ENCODE results near the gene SH3BP4. TPM values are rescaled to one million over a fixed set of nuclear protein-coding genes. Genes with fewer than 3 reads are reported as not detected.

Gene SH3BP4
- total RNA-seq, 4 donors from 2014 or later, result 29.3 to 63.0 (median 42.9) TPM

DNA sequence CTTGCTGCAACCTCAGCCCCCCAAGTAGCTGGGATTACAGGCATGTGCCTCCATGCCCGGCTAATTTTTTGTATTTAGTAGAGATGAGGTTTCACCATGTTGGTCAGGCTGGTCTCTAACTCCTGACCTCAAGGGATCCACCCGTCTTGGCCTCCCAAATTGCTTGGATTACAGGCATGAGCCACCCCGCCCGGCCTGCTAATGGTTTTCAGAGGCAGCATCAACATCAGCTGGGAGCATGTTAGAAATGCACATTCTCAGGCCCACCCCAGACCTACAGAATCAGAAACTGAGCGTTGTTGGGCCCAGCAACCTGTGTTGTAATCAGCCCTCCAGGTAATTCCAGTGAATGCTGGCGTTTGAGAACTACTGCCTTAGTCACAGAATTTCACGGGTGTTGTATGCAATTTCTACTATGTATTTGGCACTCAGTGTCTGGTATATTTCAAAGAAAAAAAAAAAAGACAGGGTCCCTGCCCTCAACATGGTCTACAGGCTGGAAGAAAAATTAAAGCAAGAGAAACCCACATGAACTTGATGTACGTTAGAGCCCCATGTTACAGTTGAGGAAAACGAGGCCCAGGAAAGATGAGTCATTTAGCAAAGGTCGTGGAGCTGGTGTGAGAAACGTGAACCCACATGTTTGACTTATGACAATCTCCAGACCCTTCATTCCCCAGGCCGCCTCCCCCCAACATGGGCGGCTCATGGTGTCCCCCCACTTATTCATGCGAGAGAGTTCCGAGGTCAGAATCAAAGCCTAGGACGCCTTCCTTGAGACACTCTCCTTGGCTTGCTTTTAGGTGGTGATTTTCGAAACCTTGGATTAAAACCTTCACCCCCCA is 35.3 kb downstream of the SH3BP4 start:
- Histone ChIP-seq H3K27ac (no peak overlapping the region), H3K36me3 (no peaks in the 10 kb centered on the region), H3K27me3 (no peaks in the 10 kb centered on the region), H3K4me3 (no peak overlapping the region), H3K4me1 (peaks cover 0 to 59% (median 12%) of the 10 kb centered on the region in 3 donors), H3K9me3 (no peaks in the 10 kb centered on the region)
- TF ChIP-seq POLR2A (IDR thresholded peaks at IDR 0.05) (no peak), EP300 (IDR thresholded peaks at IDR 0.05) (no peak), CTCF (IDR thresholded peaks at IDR 0.05) (no peak), POLR2AphosphoS5 (IDR thresholded peaks at IDR 0.05) (no peak)
- ATAC-seq, result no peak
- WGBS, 2 donors (ENCODE audit: low coverage in 1 of 2), result 93 to 97% methylated on average over 5 to 13 of the region's 17 CpGs

- no peak overlapping the region for H3K27ac ChIP-seq
- no peak for TF ChIP-seq POLR2A (IDR thresholded peaks at IDR 0.05)
- TF ChIP-seq POLR2AphosphoS5 (IDR thresholded peaks at IDR 0.05), result no peak
- TF ChIP-seq EP300 (IDR thresholded peaks at IDR 0.05), result no peak
- TF ChIP-seq CTCF (IDR thresholded peaks at IDR 0.05), result no peak
- ATAC-seq, result no peak
- no peaks in the 10 kb centered on the region for H3K36me3 ChIP-seq
- H3K4me3 ChIP-seq, result no peak overlapping the region
- 97 to 100% methylated on average over 2 to 3 of the region's 7 CpGs for WGBS, 2 donors (ENCODE audit: low coverage in 1 of 2)
- H3K27me3 ChIP-seq, result no peaks in the 10 kb centered on the region
- no peaks in the 10 kb centered on the region for H3K9me3 ChIP-seq
- H3K4me1 ChIP-seq, result peaks cover 0 to 59% (median 6%) of the 10 kb centered on the region in 3 donors
Observed at GRCh38 chr2:234987754-234988153, 35.9 kb downstream of the SH3BP4 start.

DNA sequence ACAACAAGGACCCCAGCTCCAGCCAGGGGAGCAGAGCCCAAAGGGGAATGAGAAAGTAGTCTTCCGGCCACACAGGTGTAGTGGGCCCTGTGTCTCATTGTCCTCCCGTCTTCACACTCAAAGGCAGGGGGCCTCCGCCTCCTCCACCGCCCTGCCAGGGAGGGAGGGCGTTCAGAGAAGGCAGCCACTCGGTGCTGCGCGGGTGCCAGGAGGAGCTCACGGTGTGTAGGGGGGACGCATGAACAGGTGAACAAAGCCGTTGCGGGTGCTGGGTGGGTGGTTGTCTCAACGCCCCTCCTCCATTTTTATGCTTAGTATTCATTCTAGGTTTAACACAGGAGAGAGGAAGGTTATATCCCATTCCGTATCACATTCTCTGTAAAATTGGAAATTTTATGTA is 36.7 kb downstream of the SH3BP4 start:
- Histone ChIP-seq H3K4me3 (no peak overlapping the region), H3K27ac (peak overlapping the region in 2 of 4 donors; percentile 20 to 60), H3K4me1 (peaks cover 0 to 59% (median 3%) of the 10 kb centered on the region in 3 donors), H3K36me3 (no peaks in the 10 kb centered on the region), H3K9me3 (no peaks in the 10 kb centered on the region), H3K27me3 (no peaks in the 10 kb centered on the region)
- TF ChIP-seq EP300 (IDR thresholded peaks at IDR 0.05) (no peak), CTCF (IDR thresholded peaks at IDR 0.05) (no peak), POLR2A (IDR thresholded peaks at IDR 0.05) (no peak), POLR2AphosphoS5 (IDR thresholded peaks at IDR 0.05) (no peak)
- ATAC-seq, result no peak
- WGBS, 2 donors (ENCODE audit: low coverage in 1 of 2), result 95 to 98% methylated on average over 8 to 10 of the region's 14 CpGs

DNA sequence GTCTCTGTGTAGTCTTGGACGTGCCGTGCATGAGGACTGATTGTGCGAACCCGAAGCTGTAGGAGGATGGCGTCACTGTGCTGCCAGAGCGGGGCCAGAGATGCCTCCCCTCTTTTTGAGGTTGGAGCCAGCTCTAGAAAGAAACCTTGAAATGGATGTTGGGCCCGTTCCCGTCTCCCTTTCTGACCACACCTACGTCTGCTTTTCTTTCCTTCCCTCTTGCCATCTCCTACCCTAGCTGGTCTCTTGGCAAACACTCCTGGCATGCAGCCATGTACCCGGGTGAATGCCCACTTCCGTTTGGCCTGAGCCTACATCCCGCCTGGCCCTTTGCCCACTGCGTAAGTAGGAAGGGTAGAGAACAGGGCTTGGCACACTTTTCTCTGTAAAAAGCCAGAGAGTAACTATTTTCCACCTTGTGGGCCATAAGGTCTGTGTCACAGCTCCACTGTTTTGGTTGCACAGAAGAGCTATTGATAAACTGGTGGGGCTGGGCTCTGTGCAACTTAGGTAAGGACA is 37.4 kb downstream of the SH3BP4 start:
- Histone ChIP-seq H3K4me3 (no peak overlapping the region), H3K9me3 (no peaks in the 10 kb centered on the region), H3K27me3 (no peaks in the 10 kb centered on the region), H3K4me1 (peaks cover 0 to 59% (median 3%) of the 10 kb centered on the region in 3 donors), H3K27ac (peak overlapping the region in 3 of 4 donors; percentile 20 to 60 (median 34)), H3K36me3 (no peaks in the 10 kb centered on the region)
- 17 to 70% methylated on average over 6 to 8 of the region's 13 CpGs for WGBS, 2 donors (ENCODE audit: low coverage in 1 of 2)
- peak; percentile 74 for ATAC-seq
- TF ChIP-seq EP300 (IDR thresholded peaks at IDR 0.05), result no peak
- peak in 1 of 4 experiments; percentile 10 for TF ChIP-seq CTCF (IDR thresholded peaks at IDR 0.05)
- TF ChIP-seq POLR2AphosphoS5 (IDR thresholded peaks at IDR 0.05), result peak; percentile 90

Data from gastroesophageal sphincter (tissue), 4 donors.